GM18520 (cell line): Measurements from ENCODE around the gene ATP5MC3.
"Not testable (repeated sequence)": the region's sequence is repeated elsewhere in the genome, so short reads cannot be mapped to it uniquely, and the experiment has no call there.

ENCODE experiments used
- ATAC-seq: cut with Tn5 transposase; IDR thresholded peaks from one replicate; pipeline ENCODE4 v1.9.1; 2021; ENCODE audit not compliant: unreplicated experiment

The ATP5MC3 gene

DNA sequence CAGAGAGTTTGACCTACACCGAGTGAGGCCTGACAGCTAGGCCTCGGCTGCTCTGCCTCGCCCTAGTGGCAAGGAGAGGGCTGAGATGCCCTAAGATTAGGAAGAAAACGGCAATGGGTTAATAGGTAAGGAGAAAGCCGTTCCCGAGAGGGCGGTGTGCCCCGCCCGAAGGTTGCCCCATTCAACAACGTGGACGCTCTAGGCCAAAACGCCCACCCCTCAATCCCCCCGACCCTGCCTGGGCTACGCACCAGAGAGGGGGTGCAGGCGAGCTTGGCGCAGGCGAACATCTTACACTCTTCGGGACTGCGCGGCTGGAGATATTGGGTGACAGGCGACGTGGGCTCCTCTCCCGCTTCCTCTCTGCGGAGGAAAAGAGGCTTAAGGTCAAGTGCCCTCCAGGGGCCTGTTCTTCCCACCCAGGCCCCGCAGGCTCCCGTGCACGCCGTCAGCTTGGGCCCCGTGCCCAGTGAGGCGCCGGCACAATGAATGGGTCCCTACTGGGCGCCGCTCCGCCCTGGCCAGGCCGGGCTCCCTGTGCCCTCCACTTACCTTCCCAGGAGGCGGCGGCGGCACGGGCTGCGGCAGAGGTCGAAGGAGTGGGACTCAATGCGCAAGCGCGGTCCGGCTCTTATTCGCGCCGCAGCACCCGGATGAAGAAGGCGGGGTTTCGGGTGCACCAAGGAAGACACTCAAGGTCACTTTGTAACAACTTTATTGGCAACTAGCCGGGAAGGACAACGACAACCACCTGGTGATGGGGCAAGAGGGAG, at the start of gene ATP5MC3:
ATP5MC3 (minus strand) TSS at position 607 of the 773 bp plus-strand sequence; CDS start at position 290, 317 bp downstream.
- peak; percentile 82 for ATAC-seq

GRCh38 chr2:175228601-175229000, 47.1 kb upstream of the ATP5MC3 start:
- not testable (repeated sequence) for ATAC-seq

- no peak for ATAC-seq
Observed at GRCh38 chr2:175228179-175228578, 46.7 kb upstream of the ATP5MC3 start.

DNA sequence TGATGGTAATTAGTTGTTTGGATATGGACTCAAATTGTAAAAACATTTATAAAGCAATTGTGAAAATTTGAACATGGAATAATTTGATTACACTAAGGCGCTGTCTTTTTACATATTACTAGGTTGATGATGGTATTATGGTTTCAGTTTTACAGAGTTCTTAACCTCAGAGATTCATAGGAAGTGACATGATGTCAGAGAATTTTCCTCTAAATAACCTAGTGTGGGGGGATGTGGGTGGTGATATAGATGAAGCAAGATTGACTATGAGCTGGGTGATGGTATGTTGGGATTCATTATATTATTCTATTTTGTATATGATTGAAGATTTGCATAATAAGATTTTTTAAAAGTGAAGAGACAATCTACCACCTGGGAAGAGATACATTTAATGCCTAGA, 45.9 kb upstream of the ATP5MC3 start:
- ATAC-seq, result no peak

DNA sequence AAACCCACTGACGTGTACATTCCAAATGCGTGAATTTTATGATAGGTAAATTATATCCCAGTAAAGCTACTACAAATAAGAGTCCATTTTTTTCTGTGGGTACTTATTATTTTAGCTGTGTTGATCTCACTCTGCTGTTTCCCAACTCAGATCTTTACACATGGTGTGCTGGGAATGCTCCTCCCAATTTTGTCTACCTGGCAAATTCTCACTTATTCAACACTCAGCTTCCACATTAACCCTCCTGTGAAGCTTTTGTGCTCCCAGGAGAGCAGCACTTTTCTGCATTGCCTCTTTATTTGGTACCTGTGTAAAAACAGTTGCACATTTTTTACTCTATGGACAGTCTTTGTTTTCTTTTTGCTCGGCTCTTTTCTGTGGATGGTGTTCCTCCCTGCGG, 38.6 kb upstream of the ATP5MC3 start:
- ATAC-seq, result no peak

- no peak for ATAC-seq
Observed at GRCh38 chr2:175218551-175218950, 37.0 kb upstream of the ATP5MC3 start.

GRCh38 chr2:175207741-175208438, 26.4 kb upstream of the ATP5MC3 start:
- ATAC-seq, result no peak

- no peak for ATAC-seq
Observed at GRCh38 chr2:175206866-175207265, 25.4 kb upstream of the ATP5MC3 start.

DNA sequence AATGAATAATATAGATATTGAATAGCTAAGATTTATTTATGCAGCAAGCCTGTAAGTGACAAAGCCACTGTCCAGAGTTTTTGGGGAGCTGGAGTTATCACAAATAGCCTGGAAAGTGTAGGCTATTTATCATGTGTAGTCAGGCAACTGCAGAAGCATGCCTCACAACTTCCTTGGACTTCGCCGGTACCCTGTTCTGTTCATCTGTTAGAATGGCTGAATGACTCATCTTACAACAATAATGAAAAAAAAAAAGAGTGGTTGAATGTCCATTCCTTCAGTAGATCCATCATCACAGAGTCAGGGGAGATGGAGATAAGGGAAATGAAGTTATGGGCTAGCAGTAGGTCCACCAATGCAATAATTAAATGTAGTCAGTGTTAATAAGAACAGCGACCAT, 24.0 kb upstream of the ATP5MC3 start:
- no peak for ATAC-seq

- peak; percentile 61 for ATAC-seq
Observed at GRCh38 chr2:175203621-175204496, 22.3 kb upstream of the ATP5MC3 start.

GRCh38 chr2:175195012-175195411, 13.5 kb upstream of the ATP5MC3 start:
- no peak for ATAC-seq

GRCh38 chr2:175188761-175189160, 7.3 kb upstream of the ATP5MC3 start:
- no peak for ATAC-seq

DNA sequence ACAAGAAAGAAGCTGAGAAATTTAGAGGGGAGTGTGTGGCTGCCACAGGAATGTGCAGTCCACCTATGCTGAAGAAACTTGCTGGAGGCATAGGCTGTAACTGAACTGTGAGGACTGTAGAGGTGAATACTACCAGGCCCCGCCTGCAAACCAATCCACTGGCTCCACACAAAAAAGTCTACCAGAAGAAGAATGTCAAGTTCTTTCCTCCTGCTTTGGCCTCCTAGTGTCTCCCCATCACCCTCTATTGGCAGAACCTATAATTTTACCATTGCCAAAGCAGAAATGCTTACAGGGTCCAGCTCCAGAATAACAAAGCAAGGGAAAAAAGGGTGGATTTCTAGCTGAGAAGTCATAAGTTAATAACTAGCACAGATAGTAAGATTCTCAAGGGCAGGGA, 5.9 kb upstream of the ATP5MC3 start:
- no peak for ATAC-seq

DNA sequence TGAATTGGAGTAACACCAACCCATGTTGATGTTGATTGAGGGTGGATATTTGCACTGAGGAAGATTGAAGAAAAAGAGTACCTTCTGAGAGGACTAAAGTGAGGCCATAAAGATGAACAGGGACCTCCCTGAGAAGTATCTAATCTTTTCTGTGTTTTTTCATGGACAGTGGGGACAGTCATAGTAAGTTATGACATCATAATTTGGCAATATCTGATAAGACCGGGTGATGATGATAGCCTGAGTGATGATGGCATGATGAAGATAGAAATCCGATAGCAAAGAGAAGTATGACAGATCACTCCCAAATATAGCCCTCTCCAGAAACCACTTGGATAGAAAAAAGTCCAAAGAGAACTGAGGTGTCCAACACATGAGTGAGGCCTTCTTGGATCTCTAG, 2.2 kb upstream of the ATP5MC3 start:
- no peak for ATAC-seq

DNA sequence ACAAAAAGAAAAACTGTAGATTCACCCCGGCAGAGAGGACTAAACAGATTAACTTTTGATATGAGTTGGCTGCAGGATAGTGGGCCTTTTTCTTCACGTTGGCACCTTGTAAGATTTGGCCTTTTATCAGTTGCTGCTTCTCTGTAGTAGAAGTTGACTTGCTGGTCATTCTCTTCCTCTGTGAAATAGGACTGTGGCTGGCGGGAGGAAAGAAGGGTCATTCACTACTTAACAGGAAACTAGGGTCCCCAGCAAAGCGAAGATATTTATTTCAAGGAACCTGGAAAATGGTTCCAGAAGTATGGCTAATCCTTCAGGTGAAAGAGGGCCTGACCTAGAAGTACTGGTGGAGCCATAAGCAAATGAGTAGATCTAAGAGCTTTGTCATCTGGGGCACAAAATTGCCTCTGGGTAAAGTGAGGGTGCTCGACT, 383 bp upstream of the ATP5MC3 start:
- no peak for ATAC-seq

DNA sequence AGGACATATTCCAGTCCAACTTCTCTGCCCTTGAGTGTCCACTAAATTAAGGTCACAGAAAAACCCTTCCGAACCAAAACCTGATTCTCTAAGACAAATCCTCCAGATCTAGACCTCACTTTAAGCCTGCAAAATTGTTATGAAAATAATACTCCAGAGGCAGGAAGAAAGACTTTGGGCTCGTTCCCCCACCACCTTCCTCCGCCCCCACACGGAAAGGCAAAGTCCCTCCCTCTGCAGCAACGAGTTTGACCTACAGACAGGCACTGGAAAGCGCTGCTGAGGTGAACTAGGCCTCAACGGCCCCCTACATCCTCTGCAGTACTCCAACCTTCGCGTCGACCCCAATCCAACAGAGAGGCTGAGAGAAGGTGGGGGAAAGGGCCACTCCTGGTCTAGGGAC, 808 bp downstream of the ATP5MC3 start:
- peak; percentile 24 for ATAC-seq

DNA sequence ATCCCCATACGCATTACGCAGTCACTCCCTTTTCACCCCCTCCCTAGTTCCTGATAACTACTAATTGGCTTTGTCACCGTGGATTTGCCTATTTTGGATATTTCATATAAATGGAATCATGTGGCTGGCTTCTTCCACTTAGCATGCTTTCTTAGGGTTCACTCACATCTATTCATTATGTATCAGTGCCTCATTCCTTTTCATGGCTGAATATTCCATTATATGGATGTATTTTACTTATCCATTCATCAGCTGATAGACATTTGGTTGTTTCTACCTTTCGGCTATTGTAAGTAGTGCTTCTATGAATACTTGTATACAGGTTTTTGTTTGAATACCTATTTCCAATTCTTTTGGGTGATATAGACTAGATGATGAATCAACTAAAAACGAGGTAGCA, 4.9 kb downstream of the ATP5MC3 start:
- no peak for ATAC-seq

GRCh38 chr2:175175896-175176295, 5.6 kb downstream of the ATP5MC3 start:
- ATAC-seq, result no peak

DNA sequence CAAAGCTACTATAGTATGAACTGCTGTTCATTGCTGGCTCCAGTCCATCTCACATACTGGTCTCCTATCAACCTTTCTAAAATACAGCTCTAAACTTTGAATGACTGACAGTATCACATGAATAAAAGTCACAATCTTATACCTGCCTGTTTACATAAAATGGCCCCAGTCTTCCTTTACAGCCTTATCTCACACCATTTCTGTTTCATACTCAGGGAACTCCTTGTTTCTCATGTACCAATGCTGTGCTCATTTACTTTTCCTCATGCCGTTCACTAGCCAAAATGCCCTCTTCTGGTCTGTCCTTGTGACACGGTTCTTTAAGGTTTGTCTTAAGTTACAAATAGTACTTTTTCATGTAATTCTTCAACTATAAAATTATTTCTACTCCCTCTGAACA, 6.2 kb downstream of the ATP5MC3 start:
- ATAC-seq, result no peak

DNA sequence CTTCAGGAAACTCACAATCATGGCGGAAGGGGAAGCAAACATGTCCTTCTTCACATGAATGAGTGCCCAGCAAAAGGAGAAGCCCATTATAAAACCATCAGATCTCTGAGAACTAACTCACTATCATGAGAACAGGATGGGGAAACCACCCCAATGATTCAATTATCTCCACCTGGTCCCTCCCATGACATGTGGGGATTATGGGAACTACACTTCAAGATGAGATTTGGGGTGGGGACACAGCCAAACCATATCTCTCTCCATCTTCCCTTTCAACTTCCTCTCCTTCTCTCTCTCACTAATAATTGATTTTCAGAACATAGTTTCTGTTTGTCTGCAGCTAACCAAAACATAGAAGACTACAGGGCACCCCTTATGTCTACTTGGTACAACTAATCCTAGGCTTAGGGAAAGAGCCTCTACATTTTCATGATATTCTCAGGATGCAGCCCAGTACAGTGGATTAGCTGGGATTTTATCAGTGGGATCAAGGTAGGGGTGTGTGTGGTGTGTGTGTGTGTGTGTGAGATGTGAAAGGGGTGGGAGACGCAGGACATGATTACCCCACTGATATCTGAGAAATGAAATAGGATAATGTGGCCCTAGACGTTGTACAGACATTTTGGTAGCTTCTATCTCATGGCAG, 10.7 kb downstream of the ATP5MC3 start:
- no peak for ATAC-seq

DNA sequence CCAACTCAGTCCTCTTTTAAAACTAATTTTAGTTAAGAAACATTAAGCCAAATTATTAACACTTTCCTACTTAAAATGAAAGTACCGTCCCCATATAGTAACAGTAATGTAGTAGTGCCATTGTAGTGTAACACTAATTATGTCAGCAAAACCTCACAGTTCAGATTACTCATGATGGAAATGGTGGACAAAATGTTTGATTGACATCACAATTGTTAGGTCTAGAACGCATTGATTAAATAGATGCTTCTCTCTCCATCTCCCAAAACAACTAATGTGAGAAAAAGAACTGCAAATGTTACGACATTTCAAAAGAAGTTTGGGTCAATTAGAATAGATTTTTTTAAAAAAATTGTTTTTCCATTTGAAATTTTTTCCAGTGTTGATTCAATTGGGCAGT, 12.3 kb downstream of the ATP5MC3 start:
- ATAC-seq, result no peak
